Heart left ventricle (tissue), 16 donors: ENCODE results near the gene HMGCL. TPM values are rescaled to one million over a fixed set of nuclear protein-coding genes. Genes with fewer than 3 reads are reported as not detected.

ENCODE experiments used
- ATAC-seq, 4 donors: fragments of 200-7000 bp; cut with Tn5 transposase; one replicate each; pipeline ENCODE4 v1.9.1; 2020 to 2022; ENCODE audit warnings: moderate library complexity in 4 of 4, mild to moderate bottlenecking in 3 of 4, moderate number of reproducible peaks in 1 of 4
- DNase-seq, 5 donors: peaks; one replicate each; pipeline ENCODE4 v3.0.0-alpha.2; 2020
- H3K27ac ChIP-seq, 12 donors: fragments of 200-600 bp; sonication (generic) in 4 of 12; one replicate each; pipeline versions ENCODE4 v1.5.0 to v1.8.0; 2016 to 2022; ENCODE audit warnings: mild to moderate bottlenecking in 2 of 12
- H3K27me3 ChIP-seq, 9 donors: fragments of 200-600 bp; sonication (generic) in 2 of 9; one replicate each; pipeline versions ENCODE4 v1.5.1 to v1.8.0; 2016 to 2022; ENCODE audit warnings: mild to moderate bottlenecking in 3 of 9
- H3K36me3 ChIP-seq, 9 donors: fragments of 200-600 bp; sonication (generic) in 2 of 9; one replicate each; pipeline versions ENCODE4 v1.5.0 to v1.8.0; 2018 to 2022; ENCODE audit warnings: mild to moderate bottlenecking in 2 of 9
- H3K4me1 ChIP-seq, 12 donors: fragments of 200-600 bp; sonication (generic) in 4 of 12; one replicate each; pipeline versions ENCODE4 v1.5.0 to v1.8.0; 2016 to 2022; ENCODE audit warnings: mild to moderate bottlenecking in 3 of 12
- H3K4me3 ChIP-seq, 12 donors: fragments of 200-600 bp; sonication (generic) in 4 of 12; one replicate each; pipeline versions ENCODE4 v1.5.0 to v1.8.0; 2017 to 2022; ENCODE audit warnings: mild to moderate bottlenecking in 9 of 12, moderate library complexity in 4 of 12
- H3K9me3 ChIP-seq, 12 donors: fragments of 200-600 bp; sonication (generic) in 4 of 12; one replicate each; pipeline versions ENCODE4 v1.5.0 to v1.8.0; 2016 to 2022; ENCODE audit warnings: mild to moderate bottlenecking in 1 of 12
- CTCF ChIP-seq, 12 donors: fragments of 200-600 bp; sonication (generic) in 4 of 12; IDR thresholded peaks; one replicate each; pipeline versions ENCODE4 v1.5.0 to v1.8.0; 2018 to 2022; ENCODE audit warnings: antibody characterized with exemption in 12 of 12, mild to moderate bottlenecking in 5 of 12
- POLR2A ChIP-seq, 2 donors: fragments of 450-650 bp; IDR thresholded peaks; one replicate each; pipeline ENCODE4 v1.6.1; 2017; ENCODE audit warnings: antibody characterized with exemption in 2 of 2, mild to moderate bottlenecking in 2 of 2, moderate library complexity in 2 of 2
- WGBS, 4 donors: extraction: QIAGEN DNeasy Blood & Tissue Kit in 2 of 4; methylation state at CpG; one replicate each; pipeline versions ENCODE4 v1.1.5 to v1.1.7; 2013 to 2018; 5-methylcytosine and 5-hydroxymethylcytosine counted together
- intact Hi-C, 10 donors: fragments of 100-400 bp; cut with DNase I; formaldehyde crosslinking; loops; one replicate each; pipeline versions ENCODE4 v1.11.1 to v1.14.2; 2022
- polyA plus RNA-seq, 2 donors: library from polyadenylated mRNA; stranded (reverse); fragments of 200-250 nt; gene quantifications; one replicate each; pipeline ENCODE4 v1.2.3, GENCODE V29; 2013
- total RNA-seq, 9 donors: library from RNA; depleted of rRNA in 2 of 9; stranded (reverse); fragments of >200 nt in 2 of 9; fragmentation: NEBNext Ultra II Directional in 3 of 9; extraction: Animal tissue kit (Norgen Biotek cat#: 25700) in 3 of 9; gene quantifications; one replicate each; pipeline versions ENCODE4 v1.1.0 to v1.2.4, GENCODE V29; 2016 to 2023
- donor health status: ischemic (EF 13 %, LVEDD 7.1; RV severe dilation, severe dysfunction).
- donor health status: healthy with polysubstance abuse.
- donor health status: DM: no; HTN: yes; CAD: no.
- donor health status: DM: no; HTN: no; CAD: no.
- donor health status: ischemic (EF 25% LVEDD 6.9; RV normal size, moderate dysfunction).
- donor health status: ischemic (EF 25% LVEDD 5.7; RV mildly dilated, moderate dysfunction).
- donor health status: healthy.
- donor health status: DM: yes; HTN: yes; CAD: no.
- donor health status: ischemic (EF 35%, LVEDD 5.7; RV mildly dilated, moderate dysfunction).
- donor health status: nonischemic (EF 11% LVEDD 7.7; RV severe dilation, severe dysfunction).
- donor health status: DM: yes; HTN: yes; CAD: no.
- donor health status: PGD.
- donor health status: ischemic (EF 29% LVEDD 5.4; RV normal size, mild dysfunction).
- donor health status: nonischemic (EF 23%, LVEDD 6.1; RV moderate dilation, normal function).

Gene HMGCL
- total and polyA plus RNA-seq, 11 donors = 22.0 to 44.3 (median 38.8) TPM

DNA sequence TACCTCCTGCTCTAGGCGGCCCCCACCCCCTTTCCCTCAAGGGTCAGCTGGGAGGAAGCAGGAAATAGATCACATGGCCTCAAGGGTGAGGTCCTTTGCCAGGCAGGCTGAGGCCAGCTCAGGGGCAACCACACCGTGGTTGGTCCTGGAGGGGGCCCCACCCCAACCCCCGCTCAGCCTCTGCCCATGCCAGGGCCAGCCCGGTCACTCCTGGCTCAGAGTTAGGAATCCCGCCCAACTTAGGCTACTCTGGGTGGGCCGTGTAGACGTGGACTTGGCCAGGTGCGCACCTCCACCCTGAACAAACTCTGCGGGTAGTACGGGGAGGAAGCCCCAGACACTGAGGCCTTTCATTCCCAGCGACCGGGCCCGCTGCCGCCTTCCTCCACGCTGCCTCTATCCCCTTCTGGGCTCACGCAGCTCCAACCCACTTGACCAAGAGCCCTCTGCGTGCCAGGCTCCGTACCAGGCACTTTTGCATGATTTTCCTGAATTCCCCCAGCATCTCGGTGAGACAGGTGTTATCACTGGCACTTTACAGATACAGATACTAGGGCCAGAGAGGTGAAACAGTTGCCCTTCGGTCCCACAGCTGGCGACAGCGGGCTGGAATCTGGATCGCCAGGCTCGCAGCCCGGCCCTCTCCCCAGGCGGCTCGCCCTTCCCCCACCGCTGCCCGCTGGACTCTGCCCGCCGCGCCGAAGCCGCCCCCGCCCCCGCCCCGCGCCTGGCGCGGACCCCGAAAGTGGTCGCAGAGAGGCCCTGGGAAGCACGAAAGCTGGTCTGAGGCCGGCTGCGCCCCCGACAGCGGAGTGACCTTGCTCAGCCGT is 25.4 kb downstream of the HMGCL start:
- Histone ChIP-seq H3K4me1 (peaks cover 3 to 23% (median 20%) of the 10 kb centered on the region in 12 donors), H3K4me3 (peak overlapping the region; percentile 64 to 97 (median 80)), H3K9me3 (no peaks in the 10 kb centered on the region), H3K27me3 (no peaks in the 10 kb centered on the region), H3K27ac (peak overlapping the region in 11 of 12 donors; percentile 70 to 97 (median 94)), H3K36me3 (peaks cover 0 to 36% (median 20%) of the 10 kb centered on the region in 9 donors)
- TF ChIP-seq POLR2A (IDR thresholded peaks at IDR 0.05) (peak in 1 of 2 donors; percentile 38), CTCF (IDR thresholded peaks at IDR 0.05) (no peak)
- intact Hi-C loops = loop anchor here in 3 of 10 donors (10.0 kb wide), 2 partner anchors 65 to 225 kb away; partner anchors contain the start of gene FUCA1 (in 2 of the 3)
- 2 to 7% (median 3%) methylated on average over 21 to 48 of the region's 48 CpGs for WGBS, 4 donors
- DNase-seq = peak in 4 of 5 donors; percentile 49 to 63 (median 57)
- peak in 3 of 4 donors; percentile 20 to 59 (median 49) for ATAC-seq

DNA sequence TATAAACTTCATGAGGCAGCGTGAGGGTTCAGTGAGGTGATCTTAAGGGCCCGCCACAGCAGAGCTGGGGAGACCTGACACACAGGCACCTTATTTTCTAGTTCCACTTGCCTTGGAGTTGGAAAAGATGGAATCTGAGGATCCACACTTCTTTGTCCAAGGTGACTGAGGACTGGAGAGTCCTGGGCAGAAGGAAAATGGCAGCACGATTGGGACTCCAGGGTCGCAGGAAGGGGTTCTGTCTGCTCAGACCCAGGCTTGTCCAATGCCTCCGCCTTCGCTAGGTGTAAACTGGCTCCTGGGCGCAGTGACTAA is 26.0 kb downstream of the HMGCL start:
- Histone ChIP-seq H3K4me1 (peaks cover 3 to 23% (median 20%) of the 10 kb centered on the region in 12 donors), H3K9me3 (no peaks in the 10 kb centered on the region), H3K27ac (peak overlapping the region in 8 of 12 donors; percentile 84 to 97 (median 95)), H3K27me3 (no peaks in the 10 kb centered on the region), H3K4me3 (peak overlapping the region in 8 of 12 donors; percentile 64 to 88 (median 79)), H3K36me3 (peaks cover 0 to 41% (median 21%) of the 10 kb centered on the region in 9 donors)
- intact Hi-C loops = no loop called here
- no peak for ATAC-seq
- no peak for TF ChIP-seq CTCF (IDR thresholded peaks at IDR 0.05)
- no peak for TF ChIP-seq POLR2A (IDR thresholded peaks at IDR 0.05)
- WGBS, 4 donors = 74 to 85% (median 76%) methylated on average over 6 to 7 of the region's 7 CpGs
- DNase-seq = no peak

- 85 to 89% (median 88%) methylated on average over 7 to 12 of the region's 12 CpGs for WGBS, 4 donors
- no peak for TF ChIP-seq CTCF (IDR thresholded peaks at IDR 0.05)
- TF ChIP-seq POLR2A (IDR thresholded peaks at IDR 0.05) = no peak
- no peaks in the 10 kb centered on the region for H3K27me3 ChIP-seq
- DNase-seq (no peak), ATAC-seq (no peak)
- intact Hi-C loops = no loop called here
- H3K36me3 ChIP-seq = peaks cover 0 to 42% (median 16%) of the 10 kb centered on the region in 9 donors
- H3K9me3 ChIP-seq = no peaks in the 10 kb centered on the region
- peak overlapping the region in 2 of 12 donors; percentile 78 to 79 for H3K4me3 ChIP-seq
- peak overlapping the region in 4 of 12 donors; percentile 25 to 97 (median 96) for H3K27ac ChIP-seq
- peaks cover 3 to 28% (median 20%) of the 10 kb centered on the region in 12 donors for H3K4me1 ChIP-seq
These were observed 26.5 kb downstream of the HMGCL start for GRCh38 chr1:23798662-23799142.
